ENCODE results near the gene SURF6.

- TF ChIP-seq CTCF (IDR thresholded peaks at IDR 0.05) (no peak), POLR2A (IDR thresholded peaks at IDR 0.05) (no peak)
Measured at GRCh38 chr9:133290751-133291302, 45.2 kb downstream of the SURF6 start.

Measured in body of pancreas (tissue), 4 donors.